Umbilical cord (tissue), 2 donors: Measurements from ENCODE around the gene MACROD2. TPM values are rescaled to one million over a fixed set of nuclear protein-coding genes. Genes with fewer than 3 reads are reported as not detected.
A peak's percentile ranks its signal among the peaks of the same experiment; 100 is the strongest.

ENCODE experiments used
- DNase-seq: peaks from one replicate; pipeline ENCODE4 v3.0.0-alpha.2; 2015; ENCODE audit warnings: low spot score
- total RNA-seq: library from RNA; depleted of rRNA; stranded (reverse); fragments of >200 nt; gene quantifications from one replicate; pipeline ENCODE4 v1.2.3, GENCODE V29; 2014; ENCODE audit warnings: low replicate concordance; ENCODE audit not compliant: insufficient read depth

MACROD2 gene
- total RNA-seq, 1 donor from 2014 or later: 69.6 TPM

GRCh38 chr20:14406495-14406894 lies 411.2 kb downstream of the MACROD2 start:
- DNase-seq: peak; percentile 9

GRCh38 chr20:14407336-14407735 lies 412.0 kb downstream of the MACROD2 start:
- DNase-seq: no peak

- no peak for DNase-seq
Measured at GRCh38 chr20:14410869-14411555, 415.7 kb downstream of the MACROD2 start.

GRCh38 chr20:14412065-14412681 lies 416.9 kb downstream of the MACROD2 start:
- DNase-seq: no peak

- no peak for DNase-seq
Measured at GRCh38 chr20:14413835-14414234, 418.5 kb downstream of the MACROD2 start.

- no peak for DNase-seq
Measured at GRCh38 chr20:14414560-14414959, 419.2 kb downstream of the MACROD2 start.

- DNase-seq: no peak
Measured at GRCh38 chr20:14415467-14415866, 420.2 kb downstream of the MACROD2 start.

GRCh38 chr20:14418376-14418775 lies 423.1 kb downstream of the MACROD2 start:
- DNase-seq: no peak

GRCh38 chr20:14422892-14423291 lies 427.6 kb downstream of the MACROD2 start:
- no peak for DNase-seq

GRCh38 chr20:14431568-14431967 lies 436.3 kb downstream of the MACROD2 start:
- no peak for DNase-seq

GRCh38 chr20:14432085-14432484 lies 436.8 kb downstream of the MACROD2 start:
- no peak for DNase-seq

GRCh38 chr20:14432597-14432996 lies 437.3 kb downstream of the MACROD2 start:
- DNase-seq: no peak

- DNase-seq: no peak
Measured at GRCh38 chr20:14434384-14435136, 439.2 kb downstream of the MACROD2 start.

GRCh38 chr20:14441201-14441600 lies 445.9 kb downstream of the MACROD2 start:
- DNase-seq: no peak

GRCh38 chr20:14444106-14444505 lies 448.8 kb downstream of the MACROD2 start:
- no peak for DNase-seq

GRCh38 chr20:14445310-14445709 lies 450.0 kb downstream of the MACROD2 start:
- no peak for DNase-seq

GRCh38 chr20:14445902-14446301 lies 450.6 kb downstream of the MACROD2 start:
- no peak for DNase-seq

GRCh38 chr20:14446446-14446845 lies 451.1 kb downstream of the MACROD2 start:
- no peak for DNase-seq

GRCh38 chr20:14449323-14449722 lies 454.0 kb downstream of the MACROD2 start:
- no peak for DNase-seq

GRCh38 chr20:14450256-14450655 lies 454.9 kb downstream of the MACROD2 start:
- no peak for DNase-seq

GRCh38 chr20:14451458-14451857 lies 456.1 kb downstream of the MACROD2 start:
- DNase-seq: no peak

GRCh38 chr20:14453259-14453658 lies 457.9 kb downstream of the MACROD2 start:
- no peak for DNase-seq

- no peak for DNase-seq
Measured at GRCh38 chr20:14454296-14454695, 459.0 kb downstream of the MACROD2 start.
